ENCODE data around the gene GABRB1. TPM values are rescaled to one million over a fixed set of nuclear protein-coding genes. Genes with fewer than 3 reads are reported as not detected.

Gene GABRB1
- polyA plus RNA-seq, 3 donors = not detected

DNA sequence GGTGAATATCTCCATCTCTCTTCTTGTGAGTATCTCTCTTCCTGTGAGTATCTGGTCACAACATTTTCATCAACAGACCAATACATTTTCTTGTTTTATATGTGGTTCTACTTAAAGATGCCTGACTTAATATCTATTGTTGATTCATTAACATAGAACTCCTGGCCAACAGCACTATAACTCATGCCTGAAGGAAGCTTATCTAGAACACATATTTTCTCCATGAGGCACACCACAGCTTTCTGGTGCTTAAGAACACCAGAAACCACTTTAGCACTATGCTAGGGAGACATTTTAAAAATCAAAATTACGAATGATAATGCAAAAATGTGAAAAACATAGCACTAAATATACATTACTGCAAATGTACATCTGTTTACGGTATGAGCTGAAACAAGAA, 190.4 kb downstream of the GABRB1 start:
- intact Hi-C loops (cut with micrococcal nuclease) = no loop called here
- Mint-ChIP-seq H3K4me1 (peaks cover 4% of the 10 kb centered on the region), H3K27me3 (ENCODE audit: low read depth in 3 of 3) (peaks cover 0 to 4% (median 2%) of the 10 kb centered on the region in 3 donors), H3K36me3 (no peaks in the 10 kb centered on the region), H3K4me3 (no peak overlapping the region), H3K9me3 (peaks cover 0 to 2% (median 0%) of the 10 kb centered on the region in 7 donors), H3K27ac (no peak overlapping the region)
- H3K4me2 ChIP-seq (replicated peaks; ENCODE audit: extremely low read depth, low read length, poor library complexity, severe bottlenecking) = no peak overlapping the region
- H3K4me3 ChIP-seq (replicated peaks in 1 of 3; ENCODE audit: low read depth in 2 of 3, low read length in 3 of 3) = no peak overlapping the region
- peaks cover 2 to 5% of the 10 kb centered on the region in 2 donors for H3K27me3 ChIP-seq (ENCODE audit: control insufficient read depth in 2 of 2, insufficient read depth in 2 of 2, low read length in 2 of 2)
- DNase-seq = no peak
- 100% methylated on average over 1 of the region's 2 CpGs for WGBS (ENCODE audit: insufficient coverage)
- H3K9me3 ChIP-seq (replicated peaks in 1 of 2; ENCODE audit: control insufficient read depth in 1 of 2, insufficient read depth in 1 of 2, low read length in 2 of 2) = no peaks in the 10 kb centered on the region
- TF ChIP-seq, protein P1, sequence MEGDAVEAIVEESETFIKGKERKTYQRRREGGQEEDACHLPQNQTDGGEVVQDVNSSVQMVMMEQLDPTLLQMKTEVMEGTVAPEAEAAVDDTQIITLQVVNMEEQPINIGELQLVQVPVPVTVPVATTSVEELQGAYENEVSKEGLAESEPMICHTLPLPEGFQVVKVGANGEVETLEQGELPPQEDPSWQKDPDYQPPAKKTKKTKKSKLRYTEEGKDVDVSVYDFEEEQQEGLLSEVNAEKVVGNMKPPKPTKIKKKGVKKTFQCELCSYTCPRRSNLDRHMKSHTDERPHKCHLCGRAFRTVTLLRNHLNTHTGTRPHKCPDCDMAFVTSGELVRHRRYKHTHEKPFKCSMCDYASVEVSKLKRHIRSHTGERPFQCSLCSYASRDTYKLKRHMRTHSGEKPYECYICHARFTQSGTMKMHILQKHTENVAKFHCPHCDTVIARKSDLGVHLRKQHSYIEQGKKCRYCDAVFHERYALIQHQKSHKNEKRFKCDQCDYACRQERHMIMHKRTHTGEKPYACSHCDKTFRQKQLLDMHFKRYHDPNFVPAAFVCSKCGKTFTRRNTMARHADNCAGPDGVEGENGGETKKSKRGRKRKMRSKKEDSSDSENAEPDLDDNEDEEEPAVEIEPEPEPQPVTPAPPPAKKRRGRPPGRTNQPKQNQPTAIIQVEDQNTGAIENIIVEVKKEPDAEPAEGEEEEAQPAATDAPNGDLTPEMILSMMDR (IDR thresholded peaks at IDR 0.05) = no peak
- H3K4me1 ChIP-seq (ENCODE audit: control insufficient read depth in 1 of 2, insufficient read depth in 2 of 2, low read length in 2 of 2) = no peaks in the 10 kb centered on the region
- no peaks in the 10 kb centered on the region for H4K20me1 ChIP-seq (ENCODE audit: insufficient read depth, low read length)
- no peaks in the 10 kb centered on the region for H3K36me3 ChIP-seq (replicated peaks in 1 of 2; ENCODE audit: control insufficient read depth in 1 of 2, insufficient read depth in 2 of 2, low read length in 2 of 2)
- no peak overlapping the region for H3K27ac ChIP-seq (ENCODE audit: low read depth in 1 of 2, low read length in 2 of 2)
- no peak overlapping the region for H2AFZ ChIP-seq (ENCODE audit: insufficient read depth, low read depth, low read length, poor library complexity, severe bottlenecking)
- H3K79me2 ChIP-seq (ENCODE audit: insufficient read depth, low read length) = no peaks in the 10 kb centered on the region
- H3K9ac ChIP-seq (ENCODE audit: insufficient read depth, low read length, poor library complexity, severe bottlenecking) = no peak overlapping the region

DNA sequence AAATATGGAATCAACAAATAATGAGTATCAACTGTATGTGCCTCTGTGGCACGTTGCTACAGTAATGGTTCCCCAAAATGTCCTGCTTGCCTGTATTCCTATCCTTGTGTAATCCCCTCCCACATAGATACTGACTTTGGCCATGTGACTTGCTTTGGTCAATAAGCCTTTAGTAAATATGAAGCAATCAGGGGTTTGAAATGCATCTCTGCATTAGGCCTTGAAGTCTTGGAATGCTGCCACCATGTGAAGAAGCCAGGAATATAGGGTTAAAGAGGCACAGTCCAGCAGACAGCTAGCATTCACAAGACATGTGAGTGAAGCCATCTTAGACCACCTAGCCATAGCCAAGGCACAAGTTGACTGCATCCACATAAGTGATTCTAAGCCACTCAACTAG, 190.9 kb downstream of the GABRB1 start:
- H3K27me3 ChIP-seq (ENCODE audit: control insufficient read depth in 2 of 2, insufficient read depth in 2 of 2, low read length in 2 of 2) = peaks cover 2 to 5% of the 10 kb centered on the region in 2 donors
- Mint-ChIP-seq H3K27me3 (ENCODE audit: low read depth in 3 of 3) (peaks cover 0 to 4% (median 2%) of the 10 kb centered on the region in 3 donors), H3K4me3 (no peak overlapping the region), H3K36me3 (no peaks in the 10 kb centered on the region), H3K9me3 (peaks cover 0 to 2% (median 0%) of the 10 kb centered on the region in 7 donors), H3K27ac (no peak overlapping the region), H3K4me1 (peaks cover 4% of the 10 kb centered on the region)
- DNase-seq = no peak
- intact Hi-C loops (cut with micrococcal nuclease) = no loop called here
- H3K4me1 ChIP-seq (ENCODE audit: control insufficient read depth in 1 of 2, insufficient read depth in 2 of 2, low read length in 2 of 2) = no peaks in the 10 kb centered on the region
- H3K27ac ChIP-seq (ENCODE audit: low read depth in 1 of 2, low read length in 2 of 2) = no peak overlapping the region
- TF ChIP-seq, protein P1 (IDR thresholded peaks at IDR 0.05) = no peak
- H4K20me1 ChIP-seq (ENCODE audit: insufficient read depth, low read length) = no peaks in the 10 kb centered on the region
- no peak overlapping the region for H2AFZ ChIP-seq (ENCODE audit: insufficient read depth, low read depth, low read length, poor library complexity, severe bottlenecking)
- H3K9ac ChIP-seq (ENCODE audit: insufficient read depth, low read length, poor library complexity, severe bottlenecking) = no peak overlapping the region
- no peak overlapping the region for H3K4me2 ChIP-seq (replicated peaks; ENCODE audit: extremely low read depth, low read length, poor library complexity, severe bottlenecking)
- H3K9me3 ChIP-seq (replicated peaks in 1 of 2; ENCODE audit: control insufficient read depth in 1 of 2, insufficient read depth in 1 of 2, low read length in 2 of 2) = no peaks in the 10 kb centered on the region
- H3K4me3 ChIP-seq (replicated peaks in 1 of 3; ENCODE audit: low read depth in 2 of 3, low read length in 3 of 3) = no peak overlapping the region
- no peaks in the 10 kb centered on the region for H3K36me3 ChIP-seq (replicated peaks in 1 of 2; ENCODE audit: control insufficient read depth in 1 of 2, insufficient read depth in 2 of 2, low read length in 2 of 2)
- H3K79me2 ChIP-seq (ENCODE audit: insufficient read depth, low read length) = no peaks in the 10 kb centered on the region
- WGBS (ENCODE audit: insufficient coverage) = no CpG with 5 or more reads among the region's 1 CpG
